PFSK-1 (cell line): ENCODE results near the gene NOCT.

Experiments used
- POLR2AphosphoS5 ChIP-seq: IDR thresholded peaks from 2 replicates; pipeline ENCODE4 v1.6.1; 2012; ENCODE audit warnings: low read depth, mild to moderate bottlenecking, control low read depth, low read length, moderate library complexity
- REST ChIP-seq, 2 experiments: IDR thresholded peaks; 2 replicates each; pipeline versions ENCODE4 v1.6.1 to v1.8.0; 2011 to 2012; ENCODE audit warnings: low read depth in 2 of 2, low read length in 2 of 2, control low read depth in 1 of 2, inconsistent platforms in 1 of 2, mild to moderate bottlenecking in 1 of 2, moderate library complexity in 1 of 2; ENCODE audit not compliant: insufficient read depth in 1 of 2
- SIN3A ChIP-seq: IDR thresholded peaks from 2 replicates; pipeline ENCODE4 v1.6.1; 2012; ENCODE audit warnings: mild to moderate bottlenecking, low read length, moderate library complexity, borderline replicate concordance; ENCODE audit not compliant: insufficient read depth

DNA sequence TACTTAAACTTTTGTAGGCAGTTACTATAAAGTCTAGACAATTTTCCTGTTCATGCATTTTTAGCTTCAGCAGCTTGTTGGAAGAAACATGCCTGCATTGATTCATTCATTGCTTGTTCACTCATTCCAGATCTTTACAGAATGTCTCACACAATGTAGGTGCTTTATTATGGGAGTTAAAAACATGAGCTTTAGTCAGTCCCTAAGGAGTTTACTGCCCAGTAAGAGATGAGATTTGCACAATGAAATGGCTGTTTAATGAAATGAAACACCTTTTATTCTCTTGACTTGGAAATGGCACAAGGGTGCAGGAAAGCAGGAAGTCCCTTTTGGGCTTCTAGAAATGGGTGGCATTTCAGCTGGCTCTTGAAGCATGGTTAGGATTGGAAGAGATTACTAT is 2.9 kb downstream of the NOCT start:
- TF ChIP-seq SIN3A (no peak), POLR2AphosphoS5 (no peak), REST (IDR thresholded peaks at IDR 0.05; ENCODE audit: insufficient read depth in 1 of 2, low read depth in 2 of 2, low read length in 2 of 2) (no peak)
